Dermis blood vessel endothelial cell (primary cell): Measurements from ENCODE around the gene NDUFS2. TPM values are rescaled to one million over a fixed set of nuclear protein-coding genes. Genes with fewer than 3 reads are reported as not detected.

Source experiments
- DNase-seq: peaks from one replicate; pipeline ENCODE4 v3.0.0; 2010
- total RNA-seq: library from RNA; depleted of rRNA; stranded (reverse); fragments of >200 nt; gene quantifications from 2 replicates; pipeline ENCODE4 v1.2.3, GENCODE V29; 2014

The NDUFS2 gene
- total RNA-seq, 1 donor from 2014 or later, result 154 TPM

- DNase-seq, result no peak
Measured at GRCh38 chr1:161172776-161173376, 29.3 kb upstream of the NDUFS2 start.

GRCh38 chr1:161173711-161174110 is 28.5 kb upstream of the NDUFS2 start:
- DNase-seq, result no peak

- DNase-seq, result no peak
Measured at GRCh38 chr1:161174911-161175310, 27.3 kb upstream of the NDUFS2 start.

GRCh38 chr1:161175771-161176453 is 26.3 kb upstream of the NDUFS2 start:
- no peak for DNase-seq

GRCh38 chr1:161176468-161177111 is 25.6 kb upstream of the NDUFS2 start:
- DNase-seq, result no peak

GRCh38 chr1:161177112-161177935 is 24.8 kb upstream of the NDUFS2 start, which contains the start of gene B4GALT3:
Gene B4GALT3 (minus strand): TSS chr1:161177507. CDS start chr1:161176060, 1,447 bp downstream.
- DNase-seq, result peak; percentile 87

- no peak for DNase-seq
Measured at GRCh38 chr1:161177936-161178244, 24.3 kb upstream of the NDUFS2 start.

- DNase-seq, result no peak
Measured at GRCh38 chr1:161179698-161180097, 22.5 kb upstream of the NDUFS2 start.

GRCh38 chr1:161180639-161181038 is 21.5 kb upstream of the NDUFS2 start:
- DNase-seq, result peak; percentile 58

GRCh38 chr1:161182214-161182613 is 20.0 kb upstream of the NDUFS2 start:
- no peak for DNase-seq

GRCh38 chr1:161185282-161185682 is 16.9 kb upstream of the NDUFS2 start:
- peak; percentile 98 for DNase-seq

- DNase-seq, result no peak
Measured at GRCh38 chr1:161185732-161186311, 16.3 kb upstream of the NDUFS2 start.

GRCh38 chr1:161187311-161187710 is 14.9 kb upstream of the NDUFS2 start:
- no peak for DNase-seq

GRCh38 chr1:161188381-161188780 is 13.8 kb upstream of the NDUFS2 start:
- no peak for DNase-seq

- no peak for DNase-seq
Measured at GRCh38 chr1:161189036-161189435, 13.1 kb upstream of the NDUFS2 start.

- DNase-seq, result no peak
Measured at GRCh38 chr1:161190962-161191521, 11.1 kb upstream of the NDUFS2 start.

GRCh38 chr1:161191971-161192370 is 10.2 kb upstream of the NDUFS2 start:
- no peak for DNase-seq

- peak; percentile 87 for DNase-seq
Measured at GRCh38 chr1:161192476-161193465, 9.4 kb upstream of the NDUFS2 start.

- peak; percentile 71 for DNase-seq
Measured at GRCh38 chr1:161193561-161194235, 8.5 kb upstream of the NDUFS2 start.

- DNase-seq, result no peak
Measured at GRCh38 chr1:161195171-161195570, 7.0 kb upstream of the NDUFS2 start.

- no peak for DNase-seq
Measured at GRCh38 chr1:161196111-161196510, 6.1 kb upstream of the NDUFS2 start.
